ENCODE measurements around the gene TBC1D22A. TPM values are rescaled to one million over a fixed set of nuclear protein-coding genes. Genes with fewer than 3 reads are reported as not detected.

The TBC1D22A gene
- polyA plus RNA-seq, 1 of the 3 experiments (the other 2 are of a cell fraction) = 16.5 TPM

DNA sequence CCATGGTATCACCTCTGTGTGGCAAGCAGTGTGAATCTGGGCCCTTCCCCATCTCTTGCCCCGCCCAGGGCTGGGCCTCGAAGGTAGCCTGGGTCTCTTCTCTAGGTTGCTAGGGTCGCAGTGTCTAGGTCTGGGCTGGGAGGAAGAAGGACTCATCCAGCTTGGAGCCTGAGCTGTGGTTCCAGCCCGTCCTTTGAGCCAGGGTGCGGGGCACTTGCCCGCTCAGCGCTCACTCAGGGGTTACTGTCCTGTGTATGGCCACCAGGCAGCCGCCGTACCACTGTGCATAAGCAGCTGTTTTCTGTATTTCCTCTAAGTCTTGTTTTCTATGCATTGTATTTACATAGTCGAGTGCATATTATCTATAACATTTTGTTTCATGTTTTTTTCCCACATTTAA lies 160.9 kb downstream of the TBC1D22A start:
- Histone ChIP-seq H4K20me1 (ENCODE audit: insufficient read depth) (no peaks in the 10 kb centered on the region), H3K9me3 (no peaks in the 10 kb centered on the region), H3F3A (replicated peaks; ENCODE audit: insufficient read depth) (no peaks in the 10 kb centered on the region), H3K9me2 (no peaks in the 10 kb centered on the region), H3K36me3 (replicated peaks in 1 of 2; ENCODE audit: control insufficient read depth in 1 of 2, insufficient read depth in 2 of 2, low read length in 1 of 2) (peaks cover 2% of the 10 kb centered on the region in 2 experiments), H3K79me2 (ENCODE audit: insufficient read depth) (no peaks in the 10 kb centered on the region), H3K9ac (no peak overlapping the region), H2AFZ (ENCODE audit: low read depth) (no peak overlapping the region), H3K27me3 (ENCODE audit: insufficient read depth) (no peaks in the 10 kb centered on the region), H3K27ac (ENCODE audit: low read depth in 2 of 2, low read length in 1 of 2) (no peak overlapping the region), H3K4me2 (no peak overlapping the region), H3K4me1 (ENCODE audit: control insufficient read depth in 1 of 2, insufficient read depth in 2 of 2, low read depth in 1 of 2, low read length in 1 of 2) (no peaks in the 10 kb centered on the region), H3K4me3 (ENCODE audit: low read depth in 2 of 2, low read length in 1 of 2) (no peak overlapping the region)
- no peak for DNase-seq
- ChIA-PET CTCF (no interaction called here), POLR2A (no interaction called here)
- TF ChIP-seq, protein P1, sequence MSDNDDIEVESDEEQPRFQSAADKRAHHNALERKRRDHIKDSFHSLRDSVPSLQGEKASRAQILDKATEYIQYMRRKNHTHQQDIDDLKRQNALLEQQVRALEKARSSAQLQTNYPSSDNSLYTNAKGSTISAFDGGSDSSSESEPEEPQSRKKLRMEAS (IDR thresholded peaks at IDR 0.05; ENCODE audit: low read depth) = no peak
- TF ChIP-seq, protein P2, sequence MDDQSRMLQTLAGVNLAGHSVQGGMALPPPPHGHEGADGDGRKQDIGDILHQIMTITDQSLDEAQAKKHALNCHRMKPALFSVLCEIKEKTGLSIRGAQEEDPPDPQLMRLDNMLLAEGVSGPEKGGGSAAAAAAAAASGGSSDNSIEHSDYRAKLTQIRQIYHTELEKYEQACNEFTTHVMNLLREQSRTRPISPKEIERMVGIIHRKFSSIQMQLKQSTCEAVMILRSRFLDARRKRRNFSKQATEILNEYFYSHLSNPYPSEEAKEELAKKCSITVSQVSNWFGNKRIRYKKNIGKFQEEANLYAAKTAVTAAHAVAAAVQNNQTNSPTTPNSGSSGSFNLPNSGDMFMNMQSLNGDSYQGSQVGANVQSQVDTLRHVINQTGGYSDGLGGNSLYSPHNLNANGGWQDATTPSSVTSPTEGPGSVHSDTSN (IDR thresholded peaks at IDR 0.05) = no peak
- no peak for TF ChIP-seq MEF2A (IDR thresholded peaks at IDR 0.05; ENCODE audit: borderline replicate concordance, low read depth)
- TF ChIP-seq, protein P3, sequence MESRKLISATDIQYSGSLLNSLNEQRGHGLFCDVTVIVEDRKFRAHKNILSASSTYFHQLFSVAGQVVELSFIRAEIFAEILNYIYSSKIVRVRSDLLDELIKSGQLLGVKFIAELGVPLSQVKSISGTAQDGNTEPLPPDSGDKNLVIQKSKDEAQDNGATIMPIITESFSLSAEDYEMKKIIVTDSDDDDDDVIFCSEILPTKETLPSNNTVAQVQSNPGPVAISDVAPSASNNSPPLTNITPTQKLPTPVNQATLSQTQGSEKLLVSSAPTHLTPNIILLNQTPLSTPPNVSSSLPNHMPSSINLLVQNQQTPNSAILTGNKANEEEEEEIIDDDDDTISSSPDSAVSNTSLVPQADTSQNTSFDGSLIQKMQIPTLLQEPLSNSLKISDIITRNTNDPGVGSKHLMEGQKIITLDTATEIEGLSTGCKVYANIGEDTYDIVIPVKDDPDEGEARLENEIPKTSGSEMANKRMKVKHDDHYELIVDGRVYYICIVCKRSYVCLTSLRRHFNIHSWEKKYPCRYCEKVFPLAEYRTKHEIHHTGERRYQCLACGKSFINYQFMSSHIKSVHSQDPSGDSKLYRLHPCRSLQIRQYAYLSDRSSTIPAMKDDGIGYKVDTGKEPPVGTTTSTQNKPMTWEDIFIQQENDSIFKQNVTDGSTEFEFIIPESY (IDR thresholded peaks at IDR 0.05; ENCODE audit: borderline replicate concordance, low read depth) = no peak
- TF ChIP-seq RAD21 (IDR thresholded peaks at IDR 0.05; ENCODE audit: low read length) = no peak
- TF ChIP-seq, protein P4, sequence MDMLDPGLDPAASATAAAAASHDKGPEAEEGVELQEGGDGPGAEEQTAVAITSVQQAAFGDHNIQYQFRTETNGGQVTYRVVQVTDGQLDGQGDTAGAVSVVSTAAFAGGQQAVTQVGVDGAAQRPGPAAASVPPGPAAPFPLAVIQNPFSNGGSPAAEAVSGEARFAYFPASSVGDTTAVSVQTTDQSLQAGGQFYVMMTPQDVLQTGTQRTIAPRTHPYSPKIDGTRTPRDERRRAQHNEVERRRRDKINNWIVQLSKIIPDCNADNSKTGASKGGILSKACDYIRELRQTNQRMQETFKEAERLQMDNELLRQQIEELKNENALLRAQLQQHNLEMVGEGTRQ (IDR thresholded peaks at IDR 0.05; ENCODE audit: borderline replicate concordance, low read depth, low read length) = no peak
- TF ChIP-seq FOXM1 (IDR thresholded peaks at IDR 0.05; ENCODE audit: low read depth) = no peak
- TF ChIP-seq RXRA (IDR thresholded peaks at IDR 0.05; ENCODE audit: borderline replicate concordance, low read depth) = no peak
- no peak for TF ChIP-seq RCOR1 (IDR thresholded peaks at IDR 0.05; ENCODE audit: low read length)
- TF ChIP-seq ELF1 (IDR thresholded peaks at IDR 0.05) = no peak
- TF ChIP-seq, protein P5, sequence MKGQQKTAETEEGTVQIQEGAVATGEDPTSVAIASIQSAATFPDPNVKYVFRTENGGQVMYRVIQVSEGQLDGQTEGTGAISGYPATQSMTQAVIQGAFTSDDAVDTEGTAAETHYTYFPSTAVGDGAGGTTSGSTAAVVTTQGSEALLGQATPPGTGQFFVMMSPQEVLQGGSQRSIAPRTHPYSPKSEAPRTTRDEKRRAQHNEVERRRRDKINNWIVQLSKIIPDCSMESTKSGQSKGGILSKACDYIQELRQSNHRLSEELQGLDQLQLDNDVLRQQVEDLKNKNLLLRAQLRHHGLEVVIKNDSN (IDR thresholded peaks at IDR 0.05; ENCODE audit: borderline replicate concordance, low read depth) = no peak
- TF ChIP-seq EZH2phosphoT487 (IDR thresholded peaks at IDR 0.05; ENCODE audit: borderline replicate concordance, low read depth) = no peak
- TF ChIP-seq TCF12 (IDR thresholded peaks at IDR 0.05) = no peak
- no peak for TF ChIP-seq NRF1 (IDR thresholded peaks at IDR 0.05; ENCODE audit: low read depth, low read length)
- no peak for TF ChIP-seq YY1 (IDR thresholded peaks at IDR 0.05; ENCODE audit: low read depth)
- TF ChIP-seq FOXJ3 (CRISPR knock-in tag; IDR thresholded peaks at IDR 0.05) = no peak
- no peak for TF ChIP-seq POLR2AphosphoS5 (IDR thresholded peaks at IDR 0.05; ENCODE audit: low read depth, low read length)
- TF ChIP-seq TEAD4 (IDR thresholded peaks at IDR 0.05; ENCODE audit: borderline replicate concordance, insufficient read depth) = no peak
- no peak for TF ChIP-seq EP300 (IDR thresholded peaks at IDR 0.05; ENCODE audit: borderline replicate concordance in 1 of 2, low read depth in 1 of 2, low read length in 1 of 2)
- 90% methylated on average over 10 of the region's 10 CpGs for WGBS (ENCODE audit: low lambda C conversion rate)
